ENCODE data around the gene DPYD.

DNA sequence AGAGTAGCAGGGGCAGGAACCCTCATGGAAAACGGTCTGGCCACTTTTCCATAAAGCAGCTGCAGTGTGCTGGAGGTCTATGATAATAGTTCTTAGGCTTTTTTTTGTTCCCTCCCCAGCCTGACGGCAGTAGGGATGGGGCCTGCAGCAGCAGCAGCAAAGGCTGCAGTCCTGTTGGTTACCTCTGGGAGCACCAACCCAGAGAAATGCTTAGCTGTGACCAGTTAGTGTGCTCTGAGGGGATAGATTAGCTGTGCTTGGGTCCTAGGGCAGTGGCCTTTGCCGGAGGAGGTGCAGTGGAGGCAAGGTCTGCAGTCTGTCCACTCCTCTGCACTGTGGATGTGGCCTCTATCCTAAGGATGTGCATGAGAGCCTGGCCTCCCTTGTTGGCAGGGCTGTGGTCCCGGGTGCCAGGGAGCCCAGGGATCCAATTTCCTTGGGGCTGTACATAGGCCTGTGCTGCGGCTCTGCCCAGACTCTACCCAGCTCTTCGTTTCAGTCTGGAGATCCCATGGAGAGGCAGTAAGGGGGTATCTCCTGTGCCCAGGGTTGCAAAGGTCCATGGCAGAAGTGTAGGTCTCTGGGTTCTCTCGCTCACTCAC is 876.6 kb downstream of the DPYD start:
- TF ChIP-seq, protein P1, sequence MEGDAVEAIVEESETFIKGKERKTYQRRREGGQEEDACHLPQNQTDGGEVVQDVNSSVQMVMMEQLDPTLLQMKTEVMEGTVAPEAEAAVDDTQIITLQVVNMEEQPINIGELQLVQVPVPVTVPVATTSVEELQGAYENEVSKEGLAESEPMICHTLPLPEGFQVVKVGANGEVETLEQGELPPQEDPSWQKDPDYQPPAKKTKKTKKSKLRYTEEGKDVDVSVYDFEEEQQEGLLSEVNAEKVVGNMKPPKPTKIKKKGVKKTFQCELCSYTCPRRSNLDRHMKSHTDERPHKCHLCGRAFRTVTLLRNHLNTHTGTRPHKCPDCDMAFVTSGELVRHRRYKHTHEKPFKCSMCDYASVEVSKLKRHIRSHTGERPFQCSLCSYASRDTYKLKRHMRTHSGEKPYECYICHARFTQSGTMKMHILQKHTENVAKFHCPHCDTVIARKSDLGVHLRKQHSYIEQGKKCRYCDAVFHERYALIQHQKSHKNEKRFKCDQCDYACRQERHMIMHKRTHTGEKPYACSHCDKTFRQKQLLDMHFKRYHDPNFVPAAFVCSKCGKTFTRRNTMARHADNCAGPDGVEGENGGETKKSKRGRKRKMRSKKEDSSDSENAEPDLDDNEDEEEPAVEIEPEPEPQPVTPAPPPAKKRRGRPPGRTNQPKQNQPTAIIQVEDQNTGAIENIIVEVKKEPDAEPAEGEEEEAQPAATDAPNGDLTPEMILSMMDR (IDR thresholded peaks at IDR 0.05), result no peak
- no peak for TF ChIP-seq POLR2A (IDR thresholded peaks at IDR 0.05)

Data from uterus (tissue), 2 donors.